NCI-H2029 treated with DMSO at 0.1 percent for 48 hours (cell line): ENCODE measurements around the gene IFIT3.

Experiments used
- DNase-seq: peaks from one replicate; lab custom pipeline; 2025; lab: John Stamatoyannopoulos, UW

Gene IFIT3

GRCh38 chr10:89362929-89363328, 35.1 kb downstream of the IFIT3 start:
- DNase-seq = no peak

- no peak for DNase-seq
Observed at GRCh38 chr10:89363729-89364442, 36.1 kb downstream of the IFIT3 start.

DNA sequence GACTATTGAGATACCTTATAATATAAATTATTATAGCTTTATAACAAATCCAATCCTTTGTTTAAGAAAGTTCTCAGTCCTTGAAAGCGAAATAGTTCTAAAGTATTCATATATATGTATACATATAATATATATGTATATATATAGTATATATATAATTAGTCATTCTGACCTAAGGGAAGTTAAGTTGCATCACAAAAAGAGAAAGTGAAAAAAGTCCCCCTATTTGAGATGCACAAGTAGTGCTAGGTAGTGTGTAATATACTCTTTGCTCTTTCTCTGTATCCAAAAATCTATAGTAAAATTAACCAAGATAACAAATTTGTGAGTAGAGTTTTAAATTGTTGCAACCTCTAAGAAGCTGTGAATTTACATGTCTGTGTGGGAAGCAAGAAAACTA, 36.7 kb downstream of the IFIT3 start:
- no peak for DNase-seq

DNA sequence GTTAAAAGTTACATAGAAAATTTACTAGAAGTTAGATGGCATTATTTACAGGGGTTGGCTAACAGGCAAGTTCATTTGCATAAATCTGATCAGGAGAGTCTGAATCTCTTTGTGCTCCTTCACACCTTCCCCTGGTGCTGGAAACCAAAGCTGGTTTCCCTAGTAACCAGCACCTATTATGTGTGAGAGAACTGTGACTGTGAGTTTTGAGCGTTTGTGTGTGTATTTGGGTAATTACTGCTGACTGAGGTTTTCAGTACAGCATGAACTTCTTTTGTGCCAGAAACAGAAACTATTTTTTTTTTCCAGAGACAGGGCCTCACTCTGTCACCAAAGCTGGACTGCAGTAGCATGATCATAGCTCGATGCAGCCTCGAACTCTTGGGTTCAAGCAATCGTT, 39.7 kb downstream of the IFIT3 start:
- no peak for DNase-seq

GRCh38 chr10:89368129-89368528, 40.3 kb downstream of the IFIT3 start:
- DNase-seq = no peak

- no peak for DNase-seq
Observed at GRCh38 chr10:89369156-89370105, 41.6 kb downstream of the IFIT3 start.

- DNase-seq = no peak
Observed at GRCh38 chr10:89371079-89371478, 43.3 kb downstream of the IFIT3 start.

DNA sequence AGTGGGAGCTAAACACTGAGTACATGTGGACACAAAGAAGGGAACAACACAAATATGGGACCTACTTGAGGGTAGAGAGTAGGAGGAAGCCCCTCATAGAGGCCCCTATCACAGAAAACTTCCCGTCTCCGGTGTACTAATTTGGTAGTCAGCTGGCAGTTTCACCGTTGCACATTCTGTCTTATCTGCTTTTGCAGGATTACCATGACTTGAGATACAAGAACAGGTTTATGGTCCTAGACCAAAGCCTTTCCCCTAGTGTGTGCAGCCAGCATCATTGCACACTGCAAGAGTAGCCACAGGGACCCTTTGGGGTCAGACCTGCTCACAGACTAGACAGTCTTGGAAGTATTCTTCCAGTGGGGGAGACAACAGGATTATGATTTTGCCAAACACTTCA, 44.2 kb downstream of the IFIT3 start:
- DNase-seq = no peak

DNA sequence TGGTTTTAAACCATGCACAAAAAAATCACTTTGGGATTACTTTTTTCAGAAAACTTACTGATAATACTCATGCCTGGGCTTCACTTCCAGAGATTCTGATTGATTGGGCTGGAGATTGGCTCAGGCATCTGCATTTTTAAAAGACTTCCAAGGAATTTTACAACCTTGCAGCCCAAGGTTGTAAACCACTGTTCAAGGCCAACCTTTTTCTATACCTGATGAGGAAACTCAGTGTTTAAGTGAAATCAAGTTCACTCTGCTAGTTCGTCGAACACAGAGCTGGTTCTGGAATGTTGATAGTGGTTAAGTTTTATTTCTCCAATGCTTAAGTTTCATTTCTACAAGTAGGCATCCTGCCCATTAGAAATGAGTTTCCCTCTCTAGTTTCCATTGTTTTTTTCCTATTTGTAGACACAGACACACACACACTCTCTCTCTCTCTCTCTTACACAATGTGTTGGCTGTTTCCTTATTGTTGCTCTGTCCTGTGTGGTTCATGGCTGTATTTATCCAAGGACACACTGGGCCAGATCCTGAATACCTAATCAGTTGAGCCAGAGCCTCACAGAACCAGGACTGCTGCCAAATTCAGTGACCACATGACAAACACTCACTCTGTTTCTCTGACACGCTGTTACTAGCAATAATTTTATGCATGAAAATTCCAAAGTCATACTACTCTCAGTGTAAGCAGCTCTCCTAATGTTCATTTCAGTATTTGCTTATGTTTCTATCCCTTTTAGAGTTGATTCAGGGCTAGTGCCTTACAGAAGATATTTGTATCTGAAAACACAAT, 46.3 kb downstream of the IFIT3 start:
- peak; percentile 54 for DNase-seq

- no peak for DNase-seq
Observed at GRCh38 chr10:89374713-89375141, 46.9 kb downstream of the IFIT3 start.

- DNase-seq = no peak
Observed at GRCh38 chr10:89377705-89378637, 50.2 kb downstream of the IFIT3 start, which contains the start of gene IFIT1B. Gene IFIT1B (plus strand): TSS chr10:89378056. CDS start chr10:89378136, 80 bp downstream.

- DNase-seq = no peak
Observed at GRCh38 chr10:89379103-89379502, 51.3 kb downstream of the IFIT3 start.

GRCh38 chr10:89382757-89383156, 55.0 kb downstream of the IFIT3 start:
- DNase-seq = no peak

GRCh38 chr10:89384474-89385340, 56.9 kb downstream of the IFIT3 start:
- DNase-seq = no peak

DNA sequence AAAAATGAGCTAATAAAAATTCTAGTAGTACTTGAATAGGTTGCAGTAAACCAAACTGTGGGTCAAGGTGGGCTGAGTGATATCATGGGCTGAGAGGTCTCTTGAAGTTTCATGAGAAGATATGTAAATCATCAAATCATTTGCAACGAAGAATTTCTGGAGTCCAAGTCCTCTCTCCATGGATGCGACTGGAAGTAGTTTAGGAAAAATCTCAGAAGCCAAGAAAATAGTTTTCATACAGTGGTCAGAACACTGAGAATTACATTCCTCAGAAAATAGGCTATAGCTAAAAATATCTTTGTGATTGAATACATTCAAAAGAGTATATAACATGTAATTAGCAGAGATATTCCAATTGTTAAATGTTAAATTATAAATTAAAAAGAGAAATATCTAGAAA, 61.0 kb downstream of the IFIT3 start:
- DNase-seq = no peak

DNA sequence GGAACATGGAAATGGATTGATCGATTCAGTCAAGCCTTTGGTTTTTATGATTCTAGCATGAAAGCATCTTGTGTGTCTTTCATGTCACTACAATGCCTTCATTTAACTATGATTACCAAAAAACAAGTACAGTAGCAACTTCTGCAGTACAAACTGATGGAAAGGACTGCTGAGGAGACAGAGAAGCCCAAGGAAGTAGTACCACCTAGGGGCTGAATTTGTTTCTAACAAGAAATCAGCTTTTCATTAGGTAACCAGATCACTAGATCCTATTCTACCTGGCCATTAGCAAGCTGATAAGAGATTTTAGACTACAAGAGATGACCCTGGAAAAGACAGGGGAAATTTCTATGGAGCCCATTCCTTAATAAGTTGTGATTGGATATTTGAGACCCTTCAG, 61.5 kb downstream of the IFIT3 start:
- no peak for DNase-seq
